ENCODE data around the gene BAIAP2L1. TPM values are rescaled to one million over a fixed set of nuclear protein-coding genes. Genes with fewer than 3 reads are reported as not detected.

Gene BAIAP2L1
- total RNA-seq, 1 donor from 2014 or later = 2.1 TPM

DNA sequence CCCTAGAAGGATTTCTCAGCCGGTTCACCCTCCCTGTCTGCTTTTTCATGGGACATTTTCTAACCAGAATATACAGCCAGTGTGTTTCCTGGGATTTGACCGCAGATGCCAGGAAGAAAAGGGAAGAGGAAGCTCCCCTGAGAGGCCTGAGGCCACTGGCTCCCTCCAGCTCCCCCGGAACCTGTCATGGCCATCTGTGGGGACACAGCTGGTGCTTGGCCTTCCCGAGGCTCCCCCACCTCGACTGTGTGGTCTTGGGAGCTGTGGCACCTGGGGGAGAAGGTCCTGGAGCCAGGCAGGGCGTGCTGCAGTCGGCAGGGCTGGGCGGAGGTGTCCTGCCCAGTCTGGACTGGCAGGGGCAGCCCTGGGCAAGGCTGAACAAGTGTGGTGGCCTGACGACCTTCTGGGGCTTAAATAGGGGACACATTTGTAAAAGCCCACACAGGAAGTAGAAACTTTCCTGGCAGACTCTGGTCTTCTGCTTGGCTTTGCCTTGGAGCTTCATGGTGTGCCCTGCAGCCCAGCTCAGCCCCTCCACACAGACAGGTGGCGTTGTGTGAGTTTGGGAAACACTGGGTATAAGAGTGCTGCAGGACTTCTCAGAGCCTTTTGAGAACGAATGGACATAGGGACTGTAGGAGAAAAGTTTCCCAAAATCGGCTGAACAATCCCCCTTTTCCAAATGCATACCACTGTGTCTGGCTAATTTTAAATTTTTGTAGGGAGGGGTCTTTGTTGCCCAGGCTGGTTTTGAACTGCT lies 112.6 kb downstream of the BAIAP2L1 start:
- H3K27me3 ChIP-seq (ENCODE audit: low read depth) = no peaks in the 10 kb centered on the region
- H3K36me3 ChIP-seq = peaks cover 29% of the 10 kb centered on the region
- H3K9me3 ChIP-seq (replicated peaks) = no peaks in the 10 kb centered on the region
- no peak for DNase-seq
- no peak for TF ChIP-seq CTCF (IDR thresholded peaks at IDR 0.05; ENCODE audit: borderline replicate concordance)
- peaks cover 89% of the 10 kb centered on the region for H3K4me1 ChIP-seq
- H3K27ac ChIP-seq (replicated peaks) = peak overlapping the region; percentile 98
- intact Hi-C loops (cut with micrococcal nuclease) = no loop called here
- peak overlapping the region; percentile 89 for H3K4me3 ChIP-seq

DNA sequence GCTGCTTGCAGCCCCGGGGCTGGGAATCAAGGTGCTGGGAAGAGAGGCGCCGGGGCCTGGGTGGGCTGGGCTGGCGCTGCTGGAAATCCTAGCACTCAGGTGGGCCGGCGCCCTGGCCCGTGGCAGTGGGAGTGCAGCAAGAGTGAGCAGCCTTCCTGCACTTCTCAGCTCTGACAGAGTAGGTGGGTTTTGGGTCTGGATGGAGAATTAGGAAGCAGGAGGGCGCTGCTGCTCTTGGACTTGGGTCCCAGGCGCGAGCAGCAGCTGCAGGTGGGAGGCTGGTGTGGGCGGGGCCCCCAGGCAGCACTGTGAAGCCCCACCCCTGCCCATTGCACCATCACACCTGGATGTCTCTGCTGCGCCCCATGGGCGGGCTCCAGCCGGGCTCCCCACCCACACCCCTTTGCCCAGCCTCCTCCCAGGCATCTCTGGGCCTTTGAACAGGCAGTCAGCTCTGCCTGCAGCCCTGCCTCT lies 113.4 kb downstream of the BAIAP2L1 start:
- Histone ChIP-seq H3K4me1 (peaks cover 92% of the 10 kb centered on the region), H3K27ac (replicated peaks) (peak overlapping the region; percentile 98), H3K36me3 (peaks cover 22% of the 10 kb centered on the region), H3K9me3 (replicated peaks) (no peaks in the 10 kb centered on the region), H3K27me3 (ENCODE audit: low read depth) (no peaks in the 10 kb centered on the region), H3K4me3 (peak overlapping the region; percentile 89)
- intact Hi-C loops (cut with micrococcal nuclease) = no loop called here
- no peak for TF ChIP-seq CTCF (IDR thresholded peaks at IDR 0.05; ENCODE audit: borderline replicate concordance)
- no peak for DNase-seq

GRCh38 chr7:98286701-98287485 lies 114.0 kb downstream of the BAIAP2L1 start:
- Histone ChIP-seq H3K9me3 (replicated peaks) (no peaks in the 10 kb centered on the region), H3K27ac (replicated peaks) (peak overlapping the region; percentile 98), H3K4me1 (peaks cover 92% of the 10 kb centered on the region), H3K27me3 (ENCODE audit: low read depth) (no peaks in the 10 kb centered on the region), H3K4me3 (peak overlapping the region; percentile 89), H3K36me3 (peaks cover 15% of the 10 kb centered on the region)
- intact Hi-C loops (cut with micrococcal nuclease) = no loop called here
- no peak for DNase-seq
- no peak for TF ChIP-seq CTCF (IDR thresholded peaks at IDR 0.05; ENCODE audit: borderline replicate concordance)

- no peak for TF ChIP-seq CTCF (IDR thresholded peaks at IDR 0.05; ENCODE audit: borderline replicate concordance)
- peaks cover 88% of the 10 kb centered on the region for H3K4me1 ChIP-seq
- no peaks in the 10 kb centered on the region for H3K27me3 ChIP-seq (ENCODE audit: low read depth)
- H3K27ac ChIP-seq (replicated peaks) = peak overlapping the region; percentile 98
- intact Hi-C loops (cut with micrococcal nuclease) = no loop called here
- DNase-seq = peak; percentile 63
- peak overlapping the region; percentile 89 for H3K4me3 ChIP-seq
- peaks cover 8% of the 10 kb centered on the region for H3K36me3 ChIP-seq
- no peaks in the 10 kb centered on the region for H3K9me3 ChIP-seq (replicated peaks)
Measured at GRCh38 chr7:98286093-98286539, 114.8 kb downstream of the BAIAP2L1 start.

DNA sequence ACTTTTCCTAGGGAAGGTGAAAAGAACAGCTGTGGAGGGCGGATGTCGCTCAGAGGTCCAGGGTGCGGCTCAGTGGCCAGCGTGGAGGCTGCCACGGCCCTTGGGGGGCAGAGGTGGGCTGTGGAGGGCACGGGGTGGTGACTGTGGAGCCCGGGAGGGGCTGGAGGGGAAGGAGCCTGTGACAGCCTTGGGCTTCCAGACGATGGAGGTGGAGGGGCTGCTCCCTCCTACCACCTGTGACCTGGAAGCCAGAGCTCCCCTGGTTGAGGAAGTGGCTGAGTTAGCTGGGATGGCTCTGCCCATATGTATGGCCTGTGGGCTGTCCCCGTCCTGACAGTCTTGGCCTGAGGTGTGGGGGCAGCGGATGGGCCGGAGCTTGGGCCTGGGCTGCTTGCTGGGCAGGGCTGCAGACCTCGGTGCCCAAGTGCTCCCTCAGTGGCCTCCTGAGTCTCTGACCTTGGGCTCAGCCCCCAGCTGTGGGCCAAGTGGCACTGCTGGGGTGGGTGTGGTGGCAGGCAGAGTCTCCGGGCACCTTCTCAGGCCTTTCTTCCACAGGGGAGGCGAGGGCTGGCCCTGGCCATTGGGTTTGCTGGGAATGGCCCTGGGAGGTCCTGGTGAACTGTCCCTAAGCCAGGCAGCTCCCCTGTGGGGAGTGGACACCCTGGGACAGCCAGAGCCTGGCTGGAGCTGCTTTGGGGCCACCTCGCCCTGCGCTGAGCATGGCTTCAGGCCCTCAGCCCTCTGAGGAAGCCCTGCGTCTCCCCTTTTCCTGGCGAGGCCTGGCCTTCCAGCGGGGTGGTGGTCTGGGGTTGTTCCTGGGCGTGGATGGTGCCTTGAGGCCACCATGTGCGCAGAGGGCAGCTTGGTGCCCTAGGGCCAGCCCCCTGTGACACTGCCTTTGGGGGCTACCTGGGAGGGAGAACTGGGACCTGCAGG lies 115.5 kb downstream of the BAIAP2L1 start:
- Histone ChIP-seq H3K9me3 (replicated peaks) (no peaks in the 10 kb centered on the region), H3K27me3 (ENCODE audit: low read depth) (no peaks in the 10 kb centered on the region), H3K27ac (replicated peaks) (peak overlapping the region; percentile 98), H3K4me3 (peak overlapping the region; percentile 89), H3K36me3 (peaks cover under 1% of the 10 kb centered on the region), H3K4me1 (peaks cover 91% of the 10 kb centered on the region)
- intact Hi-C loops (cut with micrococcal nuclease) = no loop called here
- TF ChIP-seq CTCF (IDR thresholded peaks at IDR 0.05; ENCODE audit: borderline replicate concordance) = no peak
- no peak for DNase-seq

Measured in left ventricle myocardium inferior (tissue), 1 donor.